Uterus (tissue), 2 donors: ENCODE data around the gene HEXIM1.

Experiments used
- CTCF ChIP-seq, 4 experiments: fragments of 200-600 bp in 2 of 4; fragments of 450-650 bp in 2 of 4; sonication (generic) in 2 of 4; IDR thresholded peaks; one replicate each; pipeline ENCODE4 v1.5.1; 2016 to 2019; ENCODE audit warnings: antibody characterized with exemption in 4 of 4, mild to moderate bottlenecking in 2 of 4, moderate library complexity in 1 of 4
- POLR2A ChIP-seq, 2 donors: fragments of 450-650 bp; IDR thresholded peaks; one replicate each; pipeline ENCODE4 v1.6.1; 2016; ENCODE audit warnings: antibody characterized with exemption in 2 of 2, mild to moderate bottlenecking in 1 of 2, moderate library complexity in 1 of 2

GRCh38 chr17:45101883-45102811 lies 46.1 kb upstream of the HEXIM1 start:
- TF ChIP-seq CTCF (IDR thresholded peaks at IDR 0.05), result no peak
- no peak for TF ChIP-seq POLR2A (IDR thresholded peaks at IDR 0.05)
